ENCODE data around the gene VEPH1.

Gene VEPH1

DNA sequence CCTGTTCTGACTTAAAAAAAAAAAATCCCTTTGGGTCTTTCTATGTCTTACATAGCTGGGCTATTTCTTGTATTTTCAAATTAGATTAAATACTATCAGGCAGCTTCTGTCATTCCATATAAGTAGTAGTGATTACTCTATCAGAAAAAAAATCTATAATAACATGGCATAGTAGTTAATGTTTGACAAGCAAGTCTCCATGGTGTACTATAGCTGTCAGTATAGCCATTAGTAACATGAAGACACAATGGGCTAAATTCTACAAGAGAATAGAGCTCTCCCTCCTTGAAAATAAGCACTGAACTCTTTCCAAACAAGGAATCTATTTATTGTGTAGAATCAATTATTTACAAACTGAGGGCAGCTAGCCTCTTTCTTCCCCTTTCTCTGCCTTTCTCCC, 19.4 kb upstream of the VEPH1 start:
- no peak overlapping the region for H3K27ac ChIP-seq (ENCODE audit: low read depth, low read length)
- H3K36me3 ChIP-seq (ENCODE audit: control insufficient read depth, insufficient read depth, low read length): no peaks in the 10 kb centered on the region
- H3K9ac ChIP-seq (ENCODE audit: low read depth, low read length): no peak overlapping the region
- no peak overlapping the region for H3K4me3 ChIP-seq (ENCODE audit: low read depth, low read length)
- no peaks in the 10 kb centered on the region for H3K4me1 ChIP-seq (ENCODE audit: control insufficient read depth, insufficient read depth, low read length)
- 0 out of 2 replicates have a peak, but pooled peaks cover 4% of the 10 kb centered on the region for H3K9me3 ChIP-seq (ENCODE audit: control insufficient read depth, insufficient read depth, low read length)
- no peaks in the 10 kb centered on the region for H3K27me3 ChIP-seq (ENCODE audit: control insufficient read depth, insufficient read depth, low read length)

DNA sequence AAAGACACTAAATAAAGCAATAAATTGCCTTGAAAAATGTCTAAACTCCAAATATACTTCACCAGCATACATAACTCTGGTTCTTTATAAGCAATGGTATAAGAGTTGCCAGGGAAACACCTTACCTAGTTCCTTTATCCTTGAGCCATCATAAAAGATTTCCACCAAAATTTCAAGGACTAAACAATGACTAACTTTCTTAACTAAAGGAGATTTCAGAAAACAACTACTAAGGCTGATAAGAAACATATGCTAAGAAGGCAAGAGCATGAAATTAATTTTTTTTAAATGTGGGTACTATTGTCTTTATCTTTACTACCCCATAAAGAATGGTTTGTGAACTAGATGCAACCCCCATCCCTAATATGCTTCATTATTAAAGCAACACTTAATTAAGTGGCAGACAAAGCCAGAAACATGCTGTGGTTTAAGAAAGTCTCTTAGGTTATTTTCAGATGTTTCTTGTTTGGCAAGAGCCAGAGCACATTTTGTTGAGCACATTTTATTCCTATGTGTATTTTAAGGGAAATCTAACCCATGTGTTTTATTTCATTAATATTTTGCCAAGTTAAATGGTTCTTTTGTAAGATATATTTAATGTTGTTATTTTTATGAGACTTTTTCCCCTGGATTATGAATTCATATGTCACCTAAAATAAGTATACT, 17.4 kb upstream of the VEPH1 start:
- Histone ChIP-seq H3K27me3 (ENCODE audit: control insufficient read depth, insufficient read depth, low read length) (no peaks in the 10 kb centered on the region), H3K36me3 (ENCODE audit: control insufficient read depth, insufficient read depth, low read length) (no peaks in the 10 kb centered on the region), H3K4me1 (ENCODE audit: control insufficient read depth, insufficient read depth, low read length) (no peaks in the 10 kb centered on the region), H3K9me3 (ENCODE audit: control insufficient read depth, insufficient read depth, low read length) (0 out of 2 replicates have a peak, but pooled peaks cover 4% of the 10 kb centered on the region), H3K27ac (ENCODE audit: low read depth, low read length) (no peak overlapping the region), H3K4me3 (ENCODE audit: low read depth, low read length) (no peak overlapping the region), H3K9ac (ENCODE audit: low read depth, low read length) (no peak overlapping the region)

DNA sequence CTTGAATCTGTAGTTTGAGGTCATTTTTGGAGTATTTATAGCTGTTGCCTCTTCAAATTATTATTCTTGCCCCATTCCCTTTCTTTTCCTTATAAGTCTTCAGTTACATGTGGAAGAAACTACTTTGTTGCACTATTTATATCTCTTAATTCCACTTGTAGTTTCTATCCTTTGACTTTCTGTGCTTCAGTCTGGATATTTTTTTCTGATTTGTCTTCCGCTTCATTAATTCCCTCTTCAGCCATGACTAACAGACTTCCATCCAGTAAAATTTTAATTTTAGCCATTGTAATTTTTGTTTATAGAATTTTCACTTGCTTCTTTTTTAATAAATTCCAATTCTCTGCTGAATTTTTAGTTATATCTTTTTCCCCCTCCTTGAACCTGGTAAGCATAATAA, 15.7 kb upstream of the VEPH1 start:
- H3K9me3 ChIP-seq (ENCODE audit: control insufficient read depth, insufficient read depth, low read length): 0 out of 2 replicates have a peak, but pooled peaks cover 4% of the 10 kb centered on the region
- no peaks in the 10 kb centered on the region for H3K36me3 ChIP-seq (ENCODE audit: control insufficient read depth, insufficient read depth, low read length)
- H3K27me3 ChIP-seq (ENCODE audit: control insufficient read depth, insufficient read depth, low read length): no peaks in the 10 kb centered on the region
- no peak overlapping the region for H3K4me3 ChIP-seq (ENCODE audit: low read depth, low read length)
- H3K4me1 ChIP-seq (ENCODE audit: control insufficient read depth, insufficient read depth, low read length): no peaks in the 10 kb centered on the region
- no peak overlapping the region for H3K27ac ChIP-seq (ENCODE audit: low read depth, low read length)
- no peak overlapping the region for H3K9ac ChIP-seq (ENCODE audit: low read depth, low read length)

DNA sequence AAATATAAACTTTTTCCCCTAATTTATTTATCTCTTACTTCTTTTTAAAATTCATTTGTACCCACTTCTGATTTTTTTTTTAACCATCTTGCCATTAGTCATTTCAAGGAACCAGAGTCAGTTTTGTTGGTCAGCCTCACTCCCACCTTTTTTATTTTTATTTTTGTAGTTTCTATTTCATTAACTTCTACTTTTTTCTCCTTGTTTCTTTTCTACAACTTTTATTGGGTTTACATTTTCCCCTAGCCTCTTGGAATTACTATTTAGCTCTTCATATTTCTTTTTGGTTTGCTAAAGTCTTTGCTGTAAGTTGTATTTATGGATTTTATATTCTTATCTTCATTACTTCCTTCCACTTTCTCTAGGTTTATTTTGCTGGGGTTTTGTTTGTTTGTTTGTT, 13.7 kb upstream of the VEPH1 start:
- no peak overlapping the region for H3K9ac ChIP-seq (ENCODE audit: low read depth, low read length)
- H3K36me3 ChIP-seq (ENCODE audit: control insufficient read depth, insufficient read depth, low read length): no peaks in the 10 kb centered on the region
- H3K9me3 ChIP-seq (ENCODE audit: control insufficient read depth, insufficient read depth, low read length): 0 out of 2 replicates have a peak, but pooled peaks cover 4% of the 10 kb centered on the region
- H3K27ac ChIP-seq (ENCODE audit: low read depth, low read length): no peak overlapping the region
- H3K4me3 ChIP-seq (ENCODE audit: low read depth, low read length): no peak overlapping the region
- no peaks in the 10 kb centered on the region for H3K4me1 ChIP-seq (ENCODE audit: control insufficient read depth, insufficient read depth, low read length)
- no peaks in the 10 kb centered on the region for H3K27me3 ChIP-seq (ENCODE audit: control insufficient read depth, insufficient read depth, low read length)

DNA sequence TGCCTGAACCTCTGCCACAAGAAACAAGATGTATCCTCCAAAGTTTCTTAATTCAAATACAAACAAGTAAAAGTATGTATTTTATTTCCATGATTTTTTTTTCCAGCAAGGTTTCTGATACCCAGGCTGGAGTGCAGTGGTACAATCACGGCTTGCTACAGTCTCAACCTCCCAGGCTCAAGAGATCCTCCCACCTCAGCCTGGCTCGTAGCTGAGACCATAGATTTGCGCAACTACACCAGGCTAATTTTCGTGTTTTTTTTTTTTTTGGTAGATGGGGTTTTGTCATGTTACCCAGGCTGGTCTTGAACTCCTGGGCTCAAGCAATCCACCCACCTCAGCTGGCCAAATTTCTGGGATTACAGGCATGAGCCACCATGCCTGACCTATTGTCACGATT, 12.2 kb upstream of the VEPH1 start:
- no peak overlapping the region for H3K27ac ChIP-seq (ENCODE audit: low read depth, low read length)
- H3K27me3 ChIP-seq (ENCODE audit: control insufficient read depth, insufficient read depth, low read length): no peaks in the 10 kb centered on the region
- no peak overlapping the region for H3K9ac ChIP-seq (ENCODE audit: low read depth, low read length)
- H3K4me1 ChIP-seq (ENCODE audit: control insufficient read depth, insufficient read depth, low read length): no peaks in the 10 kb centered on the region
- H3K4me3 ChIP-seq (ENCODE audit: low read depth, low read length): no peak overlapping the region
- no peaks in the 10 kb centered on the region for H3K36me3 ChIP-seq (ENCODE audit: control insufficient read depth, insufficient read depth, low read length)
- 0 out of 2 replicates have a peak, but pooled peaks cover 4% of the 10 kb centered on the region for H3K9me3 ChIP-seq (ENCODE audit: control insufficient read depth, insufficient read depth, low read length)

DNA sequence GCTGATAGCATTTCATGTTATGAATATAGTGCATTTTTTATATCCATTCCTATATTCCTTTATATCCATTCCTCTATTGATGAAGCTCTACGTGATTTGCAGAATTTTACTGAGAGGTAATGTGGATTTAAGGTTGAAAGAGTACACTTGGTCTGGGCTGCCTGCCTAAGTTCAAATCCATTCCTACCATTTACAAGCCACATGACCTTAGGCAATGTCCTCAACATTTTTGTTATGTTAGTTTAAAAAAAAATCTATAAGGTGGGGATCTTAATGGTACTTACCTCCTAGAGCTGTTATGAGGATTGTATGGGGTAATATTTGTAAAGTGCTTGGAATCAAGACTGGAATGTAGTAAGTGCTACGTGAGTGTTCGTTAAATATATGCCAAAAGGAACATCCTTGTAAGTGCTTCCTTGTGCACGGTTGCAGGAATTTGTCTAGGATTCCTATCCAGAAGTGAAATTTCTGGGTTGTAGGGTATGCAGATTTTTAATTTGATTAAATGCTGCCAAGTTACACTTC, 11.2 kb upstream of the VEPH1 start:
- H3K9me3 ChIP-seq (ENCODE audit: control insufficient read depth, insufficient read depth, low read length): 0 out of 2 replicates have a peak, but pooled peaks cover 4% of the 10 kb centered on the region
- H3K9ac ChIP-seq (ENCODE audit: low read depth, low read length): no peak overlapping the region
- no peak overlapping the region for H3K4me3 ChIP-seq (ENCODE audit: low read depth, low read length)
- no peaks in the 10 kb centered on the region for H3K4me1 ChIP-seq (ENCODE audit: control insufficient read depth, insufficient read depth, low read length)
- H3K27me3 ChIP-seq (ENCODE audit: control insufficient read depth, insufficient read depth, low read length): no peaks in the 10 kb centered on the region
- no peaks in the 10 kb centered on the region for H3K36me3 ChIP-seq (ENCODE audit: control insufficient read depth, insufficient read depth, low read length)
- H3K27ac ChIP-seq (ENCODE audit: low read depth, low read length): no peak overlapping the region

DNA sequence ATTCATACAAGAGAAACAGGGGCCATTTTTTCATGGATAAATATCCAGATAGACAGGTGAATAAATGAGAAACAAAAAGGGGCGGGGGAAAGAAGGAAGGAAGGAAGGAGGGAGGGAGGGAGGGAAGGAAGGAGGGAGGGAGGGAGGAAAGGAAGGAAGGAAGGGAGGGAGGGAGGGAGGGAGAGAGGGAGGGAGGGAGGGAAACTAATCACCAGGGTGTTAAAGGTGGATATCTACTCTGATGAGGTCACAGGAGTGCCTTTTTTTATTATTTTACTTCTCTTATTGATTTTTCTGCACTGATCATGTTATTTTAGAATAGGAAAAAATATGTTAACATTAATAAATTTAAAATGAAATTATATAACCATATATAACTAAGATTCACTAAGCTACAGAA, 10.4 kb upstream of the VEPH1 start:
- Histone ChIP-seq H3K36me3 (ENCODE audit: control insufficient read depth, insufficient read depth, low read length) (no peaks in the 10 kb centered on the region), H3K9me3 (ENCODE audit: control insufficient read depth, insufficient read depth, low read length) (0 out of 2 replicates have a peak, but pooled peaks cover under 1% of the 10 kb centered on the region), H3K4me1 (ENCODE audit: control insufficient read depth, insufficient read depth, low read length) (no peaks in the 10 kb centered on the region), H3K27ac (ENCODE audit: low read depth, low read length) (no peak overlapping the region), H3K9ac (ENCODE audit: low read depth, low read length) (no peak overlapping the region), H3K4me3 (ENCODE audit: low read depth, low read length) (no peak overlapping the region), H3K27me3 (ENCODE audit: control insufficient read depth, insufficient read depth, low read length) (no peaks in the 10 kb centered on the region)

DNA sequence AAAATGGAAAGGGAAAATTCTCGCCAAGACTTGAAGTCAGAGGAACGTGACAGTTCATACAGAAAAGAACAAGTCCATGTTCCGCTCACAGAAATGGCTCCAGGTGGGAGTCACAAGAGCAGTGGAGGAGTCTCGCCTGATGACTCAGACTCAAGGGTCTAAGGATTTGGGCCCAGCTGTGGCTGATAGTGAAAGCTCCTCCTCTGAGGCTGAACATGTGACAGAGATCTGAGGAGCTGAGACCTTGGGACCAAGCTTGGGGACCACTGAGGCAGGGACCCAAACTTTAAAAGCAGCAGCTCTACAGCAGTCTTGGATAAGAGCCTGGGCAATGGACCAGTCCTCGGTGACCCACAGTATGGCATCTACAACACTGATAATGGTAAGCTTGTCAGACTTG, 9.3 kb upstream of the VEPH1 start:
- Histone ChIP-seq H3K36me3 (ENCODE audit: control insufficient read depth, insufficient read depth, low read length) (no peaks in the 10 kb centered on the region), H3K4me1 (ENCODE audit: control insufficient read depth, insufficient read depth, low read length) (no peaks in the 10 kb centered on the region), H3K4me3 (ENCODE audit: low read depth, low read length) (no peak overlapping the region), H3K27ac (ENCODE audit: low read depth, low read length) (no peak overlapping the region), H3K27me3 (ENCODE audit: control insufficient read depth, insufficient read depth, low read length) (no peaks in the 10 kb centered on the region), H3K9me3 (ENCODE audit: control insufficient read depth, insufficient read depth, low read length) (no peaks in the 10 kb centered on the region), H3K9ac (ENCODE audit: low read depth, low read length) (no peak overlapping the region)

DNA sequence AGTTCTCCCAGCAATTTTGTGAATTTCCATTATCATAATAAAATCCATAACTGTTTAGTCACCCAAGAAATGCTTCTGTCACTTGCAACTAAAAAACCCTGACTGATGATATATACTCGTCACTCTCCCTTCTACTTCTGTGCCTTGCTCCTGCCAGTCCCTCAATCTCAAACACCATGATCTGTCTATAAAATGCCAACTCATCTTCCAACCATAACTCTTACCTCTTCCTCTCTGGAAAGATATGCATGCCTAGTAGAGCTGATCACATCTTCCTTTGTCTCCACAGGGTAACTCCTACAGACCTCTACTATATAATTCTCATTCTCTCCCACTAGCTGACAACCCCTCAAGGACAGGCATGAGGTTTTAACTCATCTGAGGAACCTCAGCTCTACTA, 5.2 kb upstream of the VEPH1 start:
- H3K36me3 ChIP-seq (ENCODE audit: control insufficient read depth, insufficient read depth, low read length): no peaks in the 10 kb centered on the region
- H3K27me3 ChIP-seq (ENCODE audit: control insufficient read depth, insufficient read depth, low read length): no peaks in the 10 kb centered on the region
- H3K9ac ChIP-seq (ENCODE audit: low read depth, low read length): no peak overlapping the region
- H3K9me3 ChIP-seq (ENCODE audit: control insufficient read depth, insufficient read depth, low read length): no peaks in the 10 kb centered on the region
- H3K4me3 ChIP-seq (ENCODE audit: low read depth, low read length): no peak overlapping the region
- no peak overlapping the region for H3K27ac ChIP-seq (ENCODE audit: low read depth, low read length)
- peaks cover 3% of the 10 kb centered on the region for H3K4me1 ChIP-seq (ENCODE audit: control insufficient read depth, insufficient read depth, low read length)

DNA sequence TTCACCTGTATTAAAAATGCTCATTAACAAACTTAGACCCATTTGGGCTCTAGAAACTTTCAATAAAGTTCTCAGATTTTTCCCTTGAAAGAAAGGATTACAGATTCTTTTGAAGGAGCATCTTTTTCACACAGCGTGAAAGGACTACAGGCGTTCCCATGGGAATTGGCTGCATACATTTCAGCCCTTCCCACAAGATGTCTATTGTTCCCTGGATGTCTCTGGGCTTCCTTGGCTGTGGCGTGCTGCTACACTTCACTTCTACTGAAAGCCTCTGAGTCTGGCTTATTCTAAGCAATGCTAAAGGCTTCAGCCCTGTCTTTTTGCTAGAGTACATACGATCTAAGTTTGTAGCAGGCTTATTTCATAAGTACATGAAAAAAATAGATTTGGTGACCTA, 1.4 kb downstream of the VEPH1 start:
- peaks cover 3% of the 10 kb centered on the region; the same call in 1 of the 2 replicates for H3K27me3 ChIP-seq (ENCODE audit: control insufficient read depth, insufficient read depth, low read length)
- H3K9me3 ChIP-seq (ENCODE audit: control insufficient read depth, insufficient read depth, low read length): no peaks in the 10 kb centered on the region
- H3K27ac ChIP-seq (ENCODE audit: low read depth, low read length): peak overlapping the region; percentile 63
- no peak overlapping the region for H3K9ac ChIP-seq (ENCODE audit: low read depth, low read length)
- peaks cover 42% of the 10 kb centered on the region for H3K4me1 ChIP-seq (ENCODE audit: control insufficient read depth, insufficient read depth, low read length)
- H3K4me3 ChIP-seq (ENCODE audit: low read depth, low read length): no peak overlapping the region
- H3K36me3 ChIP-seq (ENCODE audit: control insufficient read depth, insufficient read depth, low read length): no peaks in the 10 kb centered on the region

DNA sequence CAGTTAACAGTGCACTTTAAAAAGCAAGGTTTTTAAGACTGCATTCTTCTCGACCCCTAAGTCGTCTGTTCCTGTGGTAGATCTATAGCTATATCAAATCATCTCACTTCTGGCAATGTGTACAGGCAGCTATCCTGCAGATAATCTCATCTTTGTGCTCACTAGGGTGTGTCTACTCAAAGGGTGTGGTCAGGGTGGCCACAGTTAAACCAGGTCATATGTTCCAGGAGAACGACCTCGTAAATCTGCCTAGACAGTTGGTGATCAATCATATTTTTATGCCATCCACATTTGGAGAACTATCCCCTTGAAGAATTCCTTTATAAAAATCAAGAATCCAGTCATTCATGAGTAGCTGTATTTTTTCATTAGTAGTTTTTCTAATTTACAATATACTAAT, 3.0 kb downstream of the VEPH1 start:
- 0 out of 2 replicates have a peak overlapping the region, but pooled peaks have one; percentile 77 for H3K9ac ChIP-seq (ENCODE audit: low read depth, low read length)
- peak overlapping the region; percentile 60 for H3K4me3 ChIP-seq (ENCODE audit: low read depth, low read length)
- H3K27me3 ChIP-seq (ENCODE audit: control insufficient read depth, insufficient read depth, low read length): peaks cover 3% of the 10 kb centered on the region; the same call in 1 of the 2 replicates
- H3K36me3 ChIP-seq (ENCODE audit: control insufficient read depth, insufficient read depth, low read length): no peaks in the 10 kb centered on the region
- H3K4me1 ChIP-seq (ENCODE audit: control insufficient read depth, insufficient read depth, low read length): peaks cover 49% of the 10 kb centered on the region
- no peaks in the 10 kb centered on the region for H3K9me3 ChIP-seq (ENCODE audit: control insufficient read depth, insufficient read depth, low read length)
- H3K27ac ChIP-seq (ENCODE audit: low read depth, low read length): peak overlapping the region; percentile 89
